CD4-positive, alpha-beta T cell treated with Interferon alpha-2 for 1 hour (primary cell): ENCODE measurements around the gene DCAF7.

Experiments
- DNase-seq, 2 donors: peaks; one replicate each; pipeline ENCODE4 v3.0.0-alpha.2; 2020 to 2022

Gene DCAF7

DNA sequence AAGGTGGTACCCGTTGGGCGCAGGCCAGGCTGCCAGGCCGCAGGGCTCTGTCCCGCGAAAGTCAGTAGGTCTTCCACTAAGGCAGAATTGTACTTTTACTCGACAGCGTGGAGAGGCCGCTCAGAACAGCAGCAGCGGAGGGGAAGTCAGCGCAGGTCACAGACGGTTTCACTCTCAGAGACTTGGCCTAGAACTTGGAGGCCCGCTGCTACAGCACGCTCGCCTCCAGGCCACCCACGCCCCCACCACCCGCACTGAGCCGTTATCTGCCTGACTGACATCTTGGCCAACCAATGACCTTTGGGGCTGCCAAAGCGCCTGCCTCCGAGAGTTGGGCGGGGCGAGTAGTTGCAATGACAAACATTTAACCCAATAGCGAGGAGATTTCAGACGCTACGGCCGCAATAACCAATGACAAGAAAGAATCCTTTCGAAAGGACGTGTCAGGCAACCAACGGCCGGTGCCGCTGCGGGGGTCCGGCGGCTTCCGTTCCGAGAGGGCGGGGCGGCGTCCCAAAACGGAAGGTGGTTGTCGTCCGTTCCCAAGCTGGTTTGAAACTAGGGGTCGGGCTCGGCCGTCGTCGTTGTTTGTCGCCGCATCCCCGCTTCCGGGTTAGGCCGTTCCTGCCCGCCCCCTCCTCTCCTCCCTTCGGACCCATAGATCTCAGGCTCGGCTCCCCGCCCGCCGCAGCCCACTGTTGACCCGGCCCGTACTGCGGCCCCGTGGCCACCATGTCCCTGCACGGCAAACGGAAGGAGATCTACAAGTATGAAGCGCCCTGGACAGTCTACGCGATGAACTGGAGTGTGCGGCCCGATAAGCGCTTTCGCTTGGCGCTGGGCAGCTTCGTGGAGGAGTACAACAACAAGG, at the start of gene DCAF7:
DCAF7 (plus strand) TSS at position 532 of the 871 bp plus-strand sequence; CDS start at position 733, 201 bp downstream.
- DNase-seq, result peak; percentile 99 to 100

GRCh38 chr17:63500543-63501390, 49.5 kb upstream of the DCAF7 start:
- DNase-seq, result no peak

DNA sequence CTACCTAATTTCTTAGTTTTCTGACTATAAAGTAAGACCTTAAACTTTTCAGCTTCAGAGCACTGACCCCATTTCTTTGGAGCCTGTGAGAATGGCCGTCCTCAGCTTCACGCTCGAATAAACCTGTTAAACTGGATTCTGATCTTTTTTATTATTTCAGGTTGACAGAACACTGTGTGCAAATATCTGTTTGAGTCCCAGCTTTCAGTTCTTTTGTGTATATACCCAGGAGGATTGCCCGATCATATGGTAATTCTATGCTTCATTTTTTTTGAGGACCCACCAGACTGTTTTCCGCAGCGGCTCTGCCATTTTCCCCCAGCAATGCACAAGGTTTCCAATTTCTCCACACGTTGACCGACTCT, 47.0 kb upstream of the DCAF7 start:
- DNase-seq, result no peak

DNA sequence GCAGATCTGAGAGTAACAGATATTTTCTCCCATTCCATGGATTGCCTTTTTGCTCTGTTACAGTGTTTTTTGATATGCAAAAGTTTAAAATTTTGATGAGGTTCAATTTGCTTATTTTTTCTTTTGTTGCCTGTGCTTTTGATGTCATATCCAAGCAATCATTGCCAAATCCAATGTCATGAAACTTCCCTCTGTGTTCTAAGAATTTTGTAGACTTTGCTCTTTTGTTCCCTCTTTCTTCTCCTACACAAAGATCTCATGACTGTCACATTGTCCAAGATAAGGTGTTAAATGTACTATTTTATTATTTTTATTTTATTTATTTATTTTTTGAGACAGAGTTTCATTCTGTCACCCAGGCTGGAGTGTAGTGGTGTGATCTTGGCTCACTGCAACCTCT, 46.0 kb upstream of the DCAF7 start:
- no peak for DNase-seq

DNA sequence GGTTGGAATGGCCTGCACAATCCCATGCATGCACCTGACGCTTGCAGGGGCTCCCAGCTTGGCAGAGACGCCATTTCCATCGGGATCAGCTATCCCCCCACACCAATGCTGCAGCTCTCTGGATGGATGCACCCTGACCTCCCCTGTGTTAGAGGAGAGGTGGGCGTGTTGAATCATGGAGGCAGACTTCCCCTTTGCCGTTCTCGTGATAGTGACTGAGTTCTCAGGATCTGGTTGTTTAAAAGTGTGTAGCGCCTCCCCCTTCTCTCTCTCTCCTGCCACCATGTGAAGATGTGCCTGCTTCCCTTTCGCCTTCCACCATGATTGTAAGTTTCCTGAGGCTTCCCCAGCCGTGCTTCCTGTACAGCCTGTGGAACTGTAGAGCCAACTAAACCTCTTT, 44.9 kb upstream of the DCAF7 start:
- no peak for DNase-seq

GRCh38 chr17:63506627-63507026, 43.6 kb upstream of the DCAF7 start:
- DNase-seq, result no peak

DNA sequence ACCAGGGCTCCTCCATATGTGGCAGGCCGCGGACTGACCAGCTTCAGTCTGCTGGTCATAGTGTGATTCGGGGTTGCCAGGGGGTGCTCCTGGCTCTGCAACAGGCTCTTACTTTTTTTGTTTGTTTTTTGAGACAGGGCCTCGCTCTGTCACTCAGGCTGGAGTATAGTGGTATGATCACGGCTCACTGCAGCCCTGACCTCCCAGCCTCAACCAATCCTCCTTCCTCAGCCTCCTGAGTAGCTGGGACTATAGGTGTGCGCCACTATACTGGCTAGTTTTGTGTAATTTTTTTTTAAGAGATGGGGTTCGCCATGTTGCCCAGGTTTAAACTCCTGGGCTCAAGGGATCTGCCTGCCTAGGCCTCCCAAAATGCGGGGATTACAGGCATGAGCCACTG, 38.9 kb upstream of the DCAF7 start:
- no peak for DNase-seq

DNA sequence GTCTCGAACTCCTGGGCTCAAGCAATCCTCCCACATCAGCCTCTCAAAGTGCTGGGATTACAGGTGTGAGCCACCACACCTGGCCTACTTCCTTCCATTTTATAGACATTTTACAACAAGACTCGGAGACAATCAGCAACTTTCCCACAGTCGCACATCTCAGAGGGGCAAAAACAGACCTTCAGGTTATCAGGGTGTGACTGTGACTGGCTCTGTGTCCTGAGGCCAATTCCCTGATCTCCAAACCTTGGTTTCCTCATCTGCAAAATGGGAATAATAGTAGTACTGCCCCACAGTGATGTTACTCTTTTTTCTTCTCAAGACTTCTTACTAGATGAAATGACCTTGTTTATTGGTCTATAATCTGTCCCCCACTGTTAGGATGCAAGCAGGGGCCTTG, 37.9 kb upstream of the DCAF7 start:
- no peak for DNase-seq

- no peak for DNase-seq
Observed at GRCh38 chr17:63512896-63513644, 37.2 kb upstream of the DCAF7 start.

DNA sequence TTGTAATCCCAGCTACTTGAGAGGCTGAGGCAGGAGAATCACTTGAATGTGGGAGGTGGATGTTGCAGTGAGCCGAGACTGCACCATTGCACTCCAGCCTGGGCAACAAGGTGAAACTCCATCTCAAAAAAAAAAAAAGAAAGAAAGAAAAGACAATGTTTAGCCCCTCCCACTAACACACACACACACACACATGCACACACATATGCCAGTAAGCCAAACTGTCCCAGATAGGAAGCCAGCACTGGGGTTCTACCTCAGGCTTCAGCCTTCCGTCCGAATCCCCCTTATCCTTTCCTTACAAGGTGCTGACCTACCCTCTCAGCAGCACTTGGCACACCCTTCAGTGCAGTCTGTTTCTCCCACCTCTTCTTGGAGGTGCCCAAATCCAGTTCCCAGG, 35.8 kb upstream of the DCAF7 start:
- DNase-seq, result no peak

DNA sequence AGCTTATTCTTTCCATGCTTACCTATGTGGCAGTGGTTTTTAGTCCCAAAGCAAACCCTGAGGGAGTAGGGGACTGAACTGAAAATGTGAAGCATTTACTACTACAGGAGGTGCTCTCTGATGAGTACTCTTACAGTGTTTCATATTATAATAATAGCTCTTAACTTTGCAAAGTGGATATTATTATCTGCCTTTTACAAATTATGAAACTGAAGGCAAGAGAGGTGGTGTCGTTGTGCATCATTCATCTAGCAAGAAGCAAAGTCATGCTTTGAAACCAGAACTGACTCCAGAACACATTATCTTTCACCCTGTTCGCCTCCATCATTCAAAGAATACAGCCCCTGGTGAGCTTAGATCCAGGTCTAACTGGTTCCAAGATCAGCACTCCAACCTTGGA, 35.3 kb upstream of the DCAF7 start:
- no peak for DNase-seq

- no peak for DNase-seq
Observed at GRCh38 chr17:63515426-63515825, 34.9 kb upstream of the DCAF7 start.

DNA sequence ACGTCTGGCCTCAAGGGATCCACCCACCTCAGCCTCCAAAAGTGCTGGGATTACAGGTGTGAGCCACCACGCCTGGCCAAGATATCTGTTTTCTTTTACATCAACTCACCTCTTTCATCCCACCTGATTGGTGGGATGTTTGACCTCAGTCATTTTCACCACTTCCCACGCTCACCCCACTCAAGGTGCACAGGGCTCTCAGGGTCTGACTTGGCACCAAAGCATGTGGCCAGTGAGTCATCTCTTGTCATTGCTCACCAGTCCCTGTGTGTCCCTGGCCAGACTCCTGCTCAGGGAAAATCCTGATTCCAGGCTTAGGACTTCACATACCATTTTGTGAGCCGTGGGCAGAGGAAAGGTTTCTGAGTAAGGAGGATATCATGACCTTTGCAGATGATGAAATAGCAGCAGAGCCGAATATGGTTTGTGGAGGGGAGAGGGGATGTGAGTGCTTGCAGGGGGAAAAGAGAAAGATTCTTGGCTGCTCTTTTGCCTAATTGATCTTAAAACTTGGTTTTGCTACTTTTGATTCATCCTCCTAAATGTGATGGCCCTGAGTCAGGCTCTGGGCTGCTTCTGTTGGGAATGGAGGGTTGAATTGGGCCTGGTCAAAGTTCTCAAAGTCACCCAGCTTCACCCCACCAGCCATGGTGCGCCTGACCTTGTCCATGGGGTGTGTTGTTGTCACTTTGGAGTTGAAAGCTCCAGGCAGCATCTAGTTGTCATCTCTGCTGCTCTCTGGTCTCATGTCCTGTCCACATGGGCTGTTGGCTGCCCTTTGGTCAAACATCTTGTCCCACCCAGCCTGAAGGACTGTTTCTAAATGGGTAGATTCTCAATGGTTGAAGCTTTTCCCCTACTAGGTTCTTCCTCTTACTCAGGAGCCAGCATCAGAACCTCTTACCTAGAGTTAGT, 33.1 kb upstream of the DCAF7 start:
- no peak for DNase-seq

GRCh38 chr17:63517825-63518534, 32.3 kb upstream of the DCAF7 start:
- no peak for DNase-seq

DNA sequence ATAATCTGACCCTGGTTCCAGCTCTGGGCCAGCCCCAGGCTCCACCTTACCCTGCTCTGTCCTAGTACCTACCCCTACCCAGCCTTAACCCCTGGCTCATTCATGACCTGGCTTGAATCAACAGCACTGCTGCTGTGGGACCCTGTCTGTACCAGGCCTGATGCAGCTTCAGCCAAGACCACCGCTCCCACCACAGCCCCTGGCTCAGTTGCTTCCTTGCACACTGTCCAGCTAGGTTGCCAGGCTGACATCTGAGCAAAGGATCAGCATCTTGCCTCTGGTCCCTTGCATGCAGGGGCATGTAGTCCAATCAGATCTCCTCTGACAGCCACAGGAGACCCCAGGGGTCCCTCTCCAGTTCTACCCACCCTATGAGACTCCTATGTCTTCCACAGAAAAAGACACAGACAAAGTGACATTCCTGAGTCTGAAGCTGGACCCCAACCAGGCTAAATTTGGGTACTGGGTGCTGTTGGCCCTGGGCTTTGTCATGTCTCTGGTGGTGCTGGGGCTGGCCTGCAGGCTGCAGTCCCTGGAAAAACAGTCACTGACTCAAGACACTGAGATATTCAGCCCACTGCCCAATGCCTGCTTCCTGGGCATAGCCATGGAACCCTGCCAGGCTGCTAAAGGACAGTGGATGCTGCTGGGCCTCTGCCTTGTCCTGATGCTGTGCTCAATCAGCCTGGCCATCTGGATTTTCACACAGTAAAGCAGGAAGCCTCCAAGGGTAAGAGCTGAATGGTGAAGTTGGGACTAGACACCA, 31.0 kb upstream of the DCAF7 start:
- no peak for DNase-seq

DNA sequence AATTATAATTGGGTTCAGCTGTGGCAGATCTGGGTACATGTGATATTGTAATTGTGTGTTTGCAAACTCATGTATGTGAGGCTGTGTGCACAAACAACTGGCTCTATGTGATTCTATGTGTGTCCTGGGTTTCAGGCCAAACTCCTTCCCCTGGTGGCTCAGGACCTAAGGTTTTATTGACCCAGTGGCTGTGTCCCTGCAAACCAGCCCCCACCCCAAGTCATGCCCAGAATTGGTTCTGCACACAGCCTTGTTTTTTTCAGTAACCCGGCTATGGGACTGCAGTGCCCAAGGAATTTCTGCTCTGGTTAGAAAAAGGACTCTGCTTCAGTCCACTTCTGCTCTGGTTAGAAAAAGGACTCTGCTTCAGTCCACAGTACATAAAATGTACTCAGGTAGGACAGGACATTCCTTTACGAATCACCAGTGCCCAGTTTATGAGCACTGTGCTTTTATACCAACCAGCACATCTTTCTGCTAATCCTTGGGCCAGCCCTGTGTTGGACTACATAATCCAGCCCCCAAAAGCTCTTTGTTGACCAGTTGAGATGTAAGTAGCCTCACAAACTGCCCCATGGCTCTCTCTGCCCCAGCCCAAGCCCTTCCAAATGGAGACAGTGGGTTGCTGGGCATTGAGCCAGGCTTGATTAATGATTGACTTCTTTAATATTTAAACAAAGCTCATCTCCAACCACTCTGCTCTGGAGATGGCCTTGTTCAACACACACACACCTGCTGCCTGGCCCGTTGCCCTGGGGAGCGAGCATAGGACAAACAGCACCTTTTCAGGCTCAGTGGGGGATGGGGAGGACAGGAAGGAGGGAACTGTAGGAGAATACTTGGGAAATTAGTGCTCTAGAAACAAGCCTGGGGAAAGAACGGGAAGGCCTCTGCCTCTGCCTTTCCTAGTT, 30.1 kb upstream of the DCAF7 start:
- no peak for DNase-seq

- DNase-seq, result no peak
Observed at GRCh38 chr17:63523253-63523855, 26.9 kb upstream of the DCAF7 start, which contains the start of gene KCNH6. Gene KCNH6 (plus strand): TSS chr17:63523358. CDS start chr17:63523414, 56 bp downstream.

- DNase-seq, result no peak
Observed at GRCh38 chr17:63524051-63524450, 26.2 kb upstream of the DCAF7 start.
